ENCODE measurements around the gene ZNF614. TPM values are rescaled to one million over a fixed set of nuclear protein-coding genes. Genes with fewer than 3 reads are reported as not detected.
"Not testable (repeated sequence)": the region's sequence is repeated elsewhere in the genome, so short reads cannot be mapped to it uniquely, and the experiment has no call there.

ZNF614 gene
- total RNA-seq (ENCODE audit: insufficient read depth, low replicate concordance) = 12.0 TPM

DNA sequence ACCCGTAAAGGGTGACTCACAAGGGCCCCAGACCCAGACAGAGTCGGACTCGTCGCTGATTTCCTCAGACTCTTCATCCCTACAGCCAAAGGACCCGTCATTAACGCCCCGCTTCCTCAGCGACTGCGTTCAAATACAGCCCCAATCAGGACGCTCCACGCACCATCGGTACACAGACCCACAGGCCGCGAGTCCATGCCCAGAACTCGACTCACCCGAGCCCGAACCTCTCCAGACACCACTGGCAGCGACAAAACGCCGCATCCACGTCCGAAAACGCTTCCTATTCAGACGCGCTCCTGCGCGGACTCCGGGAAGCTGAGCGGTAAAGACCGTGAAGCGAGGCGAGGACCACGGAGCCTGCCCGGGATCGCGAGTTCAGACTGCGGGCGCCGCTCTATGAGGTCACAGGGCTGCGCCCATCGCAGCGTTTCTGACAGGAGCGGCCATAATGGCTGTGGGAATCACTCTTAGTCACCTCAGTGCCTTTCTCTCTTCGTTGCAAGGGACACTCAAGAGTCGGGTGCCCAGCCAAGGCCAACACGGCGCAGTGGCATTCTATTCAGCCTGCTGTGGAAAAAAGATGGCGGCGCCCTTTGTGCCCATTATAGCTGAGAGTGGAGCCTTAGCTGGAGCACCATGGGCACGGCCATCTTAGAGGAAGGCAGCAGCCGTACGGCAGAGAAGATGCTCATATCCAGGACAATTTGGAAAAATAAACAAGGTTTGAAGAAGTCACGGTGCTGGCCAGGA, at the start of gene ZNF614:
TSS of gene ZNF614 (minus strand) at position 353 of the 753 bp plus-strand sequence. CDS start 2,634 bp downstream, outside the sequence.
- DNase-seq (ENCODE audit: low spot score) = peak; percentile 95

DNA sequence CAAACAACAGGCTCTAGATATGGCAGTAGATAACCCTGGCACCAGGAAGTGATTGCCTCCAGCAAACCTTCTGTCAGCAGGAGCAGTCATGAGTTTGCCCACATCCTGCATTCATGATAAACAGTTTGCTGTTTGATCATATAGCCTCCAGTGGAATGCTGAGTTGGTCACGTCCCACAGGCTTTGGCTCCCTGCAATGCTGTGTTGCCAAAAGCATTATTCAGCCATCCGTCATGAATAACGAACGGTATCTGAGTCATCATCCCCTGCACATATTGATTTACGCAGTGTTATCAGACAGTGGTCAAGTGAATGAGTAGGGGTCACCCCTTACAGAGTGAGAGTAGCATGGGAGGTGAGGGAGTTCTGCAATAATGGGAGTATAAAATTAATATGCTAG, 42.3 kb upstream of the ZNF614 start:
- no peak for DNase-seq (ENCODE audit: low spot score)

DNA sequence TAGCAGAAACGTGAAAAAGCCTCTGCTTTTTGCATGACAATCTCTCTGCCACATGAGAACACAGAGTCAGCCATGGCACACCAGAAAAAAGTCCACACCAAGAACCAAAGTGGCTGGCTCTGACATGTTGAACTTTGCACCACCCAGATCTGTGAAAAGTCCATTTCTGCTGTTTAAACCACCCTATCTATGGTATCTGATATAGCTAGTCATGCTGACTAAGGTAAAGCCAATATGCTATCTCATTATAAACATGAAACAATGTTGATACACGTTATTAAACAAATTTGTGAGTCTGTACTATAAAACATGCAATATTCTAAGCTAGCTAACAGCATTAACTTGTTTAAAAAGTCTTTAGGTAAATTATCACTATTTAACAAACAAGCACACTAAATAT, 41.5 kb upstream of the ZNF614 start:
- no peak for DNase-seq (ENCODE audit: low spot score)

DNA sequence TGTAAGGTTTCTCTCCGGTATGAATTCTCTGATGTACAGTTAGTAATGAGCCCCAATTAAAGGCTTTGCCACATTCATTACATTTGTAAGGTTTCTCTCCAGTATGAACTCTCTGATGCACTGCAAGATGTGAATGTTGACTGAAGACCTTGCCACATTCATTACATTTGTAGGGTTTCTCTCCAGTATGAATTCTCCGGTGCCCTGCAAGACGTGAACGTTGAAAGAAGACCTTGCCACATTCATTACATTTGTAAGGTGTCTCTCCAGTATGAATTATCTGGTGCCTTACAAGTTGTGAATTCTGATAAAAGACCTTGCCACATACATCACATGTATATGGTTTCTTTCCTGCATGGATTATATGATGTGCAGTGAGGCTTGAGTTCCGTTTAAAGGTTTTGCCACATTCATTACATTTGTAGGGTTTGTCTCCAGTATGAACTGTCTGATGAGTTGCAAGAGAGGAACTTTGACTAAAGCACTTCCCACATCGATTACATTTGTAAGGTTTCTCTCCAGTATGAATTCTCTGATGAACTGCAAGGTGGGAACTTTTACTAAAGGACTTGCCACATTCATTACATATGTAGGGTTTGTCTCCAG, 38.2 kb upstream of the ZNF614 start:
- DNase-seq (ENCODE audit: low spot score) = no peak

DNA sequence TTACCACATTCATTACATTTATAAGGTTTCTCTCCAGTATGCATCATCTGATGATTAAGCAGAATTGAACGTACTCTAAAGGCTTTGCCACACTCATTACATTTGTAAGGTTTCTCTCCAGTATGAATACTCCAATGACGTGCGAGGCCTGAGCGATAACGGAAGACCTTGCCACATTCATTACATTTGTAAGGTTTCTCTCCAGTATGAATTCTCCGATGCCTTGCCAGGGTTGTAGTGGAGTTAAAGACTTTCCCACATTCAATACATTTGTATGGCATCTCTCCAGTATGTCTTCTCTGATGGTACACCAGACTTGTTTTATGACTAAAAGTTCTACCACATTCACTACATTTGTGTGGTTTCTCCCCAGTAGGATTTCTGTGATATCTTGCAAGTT, 37.2 kb upstream of the ZNF614 start:
- no peak for DNase-seq (ENCODE audit: low spot score)

DNA sequence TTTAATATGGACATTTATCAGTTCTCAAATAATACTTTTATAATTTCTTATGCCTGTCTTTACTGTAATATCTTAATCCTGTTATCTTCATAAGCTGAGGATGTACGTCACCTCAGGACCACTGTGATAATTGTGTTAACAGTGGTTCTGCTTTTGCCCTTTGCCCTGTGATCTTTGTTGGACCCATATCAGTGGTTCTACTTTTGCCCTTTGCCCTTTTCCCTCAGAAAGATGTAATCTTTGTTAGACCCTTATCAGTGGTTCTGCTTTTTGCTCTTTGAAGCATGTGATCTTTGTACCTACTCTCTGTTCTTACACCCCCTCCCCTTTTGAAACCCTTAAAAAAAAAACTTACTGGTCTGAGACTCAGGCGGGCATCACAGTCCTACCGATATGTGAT, 28.3 kb upstream of the ZNF614 start:
- not testable (repeated sequence) for DNase-seq (ENCODE audit: low spot score)

DNA sequence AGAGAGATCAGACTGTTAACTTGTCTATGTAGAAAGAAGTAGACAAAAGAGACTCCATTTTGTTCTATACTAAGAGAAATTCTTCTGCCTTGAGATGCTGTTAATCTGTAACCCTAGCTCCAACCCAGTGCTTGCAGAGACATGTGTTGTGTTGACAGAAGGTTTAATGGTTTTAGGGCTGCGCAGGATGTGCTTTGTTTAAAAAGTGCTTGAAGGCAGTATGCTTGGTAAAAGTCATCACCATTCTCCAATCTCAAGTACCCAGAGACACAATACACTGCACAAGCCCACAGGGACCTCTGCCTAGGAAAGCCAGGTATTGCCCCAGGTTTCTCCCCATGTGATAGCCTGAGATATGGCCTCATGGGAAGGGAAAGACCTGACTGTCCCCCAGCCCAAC, 23.6 kb upstream of the ZNF614 start:
- not testable (repeated sequence) for DNase-seq (ENCODE audit: low spot score)

DNA sequence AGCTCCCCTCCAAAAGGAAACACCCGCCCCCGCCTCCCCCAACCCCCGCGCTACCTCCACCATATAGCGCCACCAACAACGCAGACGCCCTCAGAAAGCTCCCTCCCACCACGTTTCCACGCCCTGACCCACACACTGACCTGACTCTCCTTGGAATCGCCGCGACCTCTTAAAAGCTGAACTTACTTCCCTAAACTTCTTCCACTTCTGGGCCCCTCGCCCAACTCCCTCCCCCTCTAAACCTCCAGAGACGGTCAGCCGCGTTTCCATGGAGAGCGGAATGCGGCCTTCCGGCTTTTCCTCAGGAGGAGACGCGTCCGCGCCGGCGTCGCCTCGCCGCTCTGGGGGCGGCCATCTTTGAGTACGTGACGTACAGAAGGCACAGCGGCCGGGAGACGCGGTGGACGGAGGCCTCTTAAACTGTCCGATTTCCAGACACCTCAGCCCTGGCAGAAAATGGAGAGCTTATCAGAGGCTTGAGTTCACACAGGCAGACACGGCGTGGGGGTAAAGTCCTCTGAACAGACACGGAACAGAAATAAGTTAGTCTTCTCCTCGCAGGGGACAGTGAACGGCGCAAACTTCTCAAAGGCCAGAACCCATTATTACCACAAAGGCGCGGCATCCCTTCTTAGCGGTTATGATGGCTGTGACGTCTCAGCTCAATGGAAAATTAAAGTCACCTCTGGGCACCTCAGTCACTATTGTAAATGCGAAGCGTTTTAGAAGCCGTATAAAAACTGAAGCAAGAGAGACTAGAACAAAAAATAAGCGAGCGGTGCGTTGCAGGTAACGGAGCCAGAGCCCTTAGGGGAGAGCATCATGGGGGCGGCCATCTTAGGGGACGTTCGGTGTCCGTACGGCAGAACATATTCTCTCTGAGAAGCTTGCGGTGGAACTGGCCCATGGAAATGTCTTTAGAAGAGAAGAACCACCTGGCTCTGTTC, 20.6 kb upstream of the ZNF614 start, which contains the start of gene ZNF432:
TSS of gene ZNF432 (minus strand) at position 284 of the 947 bp plus-strand sequence. CDS start 1,970 bp downstream, outside the sequence.
- peak; percentile 98 for DNase-seq (ENCODE audit: low spot score)

DNA sequence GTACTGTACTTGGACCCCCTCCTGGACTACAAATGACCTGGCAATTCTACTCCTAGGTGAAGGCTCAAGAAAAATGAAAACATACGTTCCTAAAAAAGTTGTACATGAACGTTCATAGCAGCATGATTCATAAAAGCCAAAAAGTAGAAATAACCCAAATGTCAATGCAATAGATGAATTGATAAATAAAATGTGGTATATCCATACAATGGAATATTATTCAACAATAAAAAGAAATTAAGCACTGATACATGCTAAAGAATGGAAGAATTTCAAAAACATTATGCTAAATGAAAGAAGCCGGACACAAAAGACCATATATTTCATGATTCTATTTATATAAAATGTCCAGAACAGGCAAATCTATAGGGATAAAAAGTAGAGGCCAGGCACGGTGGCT, 11.0 kb upstream of the ZNF614 start:
- DNase-seq (ENCODE audit: low spot score) = no peak

DNA sequence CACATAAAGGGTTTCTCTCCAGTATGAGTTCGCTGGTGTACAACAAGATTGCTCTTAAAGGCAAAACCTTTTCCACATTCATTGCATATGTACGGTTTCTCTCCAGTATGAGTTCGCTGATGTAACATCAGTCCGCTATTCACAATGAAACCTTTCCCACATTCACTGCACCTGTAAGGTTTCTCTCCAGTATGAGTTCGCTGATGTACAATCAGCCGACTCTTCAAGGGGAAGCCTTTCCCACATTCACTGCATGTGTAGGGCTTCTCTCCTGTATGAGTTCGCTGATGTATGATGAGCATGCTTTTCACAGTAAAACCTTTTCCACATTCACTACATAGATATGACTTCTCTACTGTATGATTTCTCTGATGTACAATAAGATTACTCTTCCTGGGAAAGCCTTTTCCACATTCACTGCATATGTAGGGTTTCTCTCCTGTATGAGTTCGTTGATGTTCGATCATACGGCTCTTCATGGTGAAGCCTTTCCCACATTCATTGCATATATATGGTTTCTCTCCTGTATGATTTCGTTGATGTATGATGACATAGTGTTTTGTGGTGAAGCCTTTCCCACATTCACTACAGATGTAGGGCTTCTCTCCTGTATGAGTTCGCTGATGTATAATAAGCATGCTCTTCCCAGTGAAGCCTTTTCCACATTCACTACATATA, 6.0 kb upstream of the ZNF614 start:
- DNase-seq (ENCODE audit: low spot score) = no peak

DNA sequence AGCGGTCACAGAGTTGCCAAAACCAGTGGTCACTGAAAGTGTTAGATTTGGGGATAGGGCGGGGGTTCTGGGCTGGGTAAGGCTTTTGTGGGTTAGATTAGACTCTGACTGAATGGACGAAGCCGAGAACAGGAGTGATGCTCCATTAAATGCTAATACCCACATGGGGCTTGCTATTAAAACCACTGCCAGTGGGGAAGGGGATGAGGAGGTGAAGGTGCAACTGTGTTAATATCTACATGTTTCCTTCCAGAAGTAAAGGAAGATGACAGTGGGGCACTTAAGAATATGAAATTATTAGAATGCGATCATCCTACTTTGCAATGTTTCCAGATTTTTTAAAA, 573 bp upstream of the ZNF614 start:
- DNase-seq (ENCODE audit: low spot score) = no peak

DNA sequence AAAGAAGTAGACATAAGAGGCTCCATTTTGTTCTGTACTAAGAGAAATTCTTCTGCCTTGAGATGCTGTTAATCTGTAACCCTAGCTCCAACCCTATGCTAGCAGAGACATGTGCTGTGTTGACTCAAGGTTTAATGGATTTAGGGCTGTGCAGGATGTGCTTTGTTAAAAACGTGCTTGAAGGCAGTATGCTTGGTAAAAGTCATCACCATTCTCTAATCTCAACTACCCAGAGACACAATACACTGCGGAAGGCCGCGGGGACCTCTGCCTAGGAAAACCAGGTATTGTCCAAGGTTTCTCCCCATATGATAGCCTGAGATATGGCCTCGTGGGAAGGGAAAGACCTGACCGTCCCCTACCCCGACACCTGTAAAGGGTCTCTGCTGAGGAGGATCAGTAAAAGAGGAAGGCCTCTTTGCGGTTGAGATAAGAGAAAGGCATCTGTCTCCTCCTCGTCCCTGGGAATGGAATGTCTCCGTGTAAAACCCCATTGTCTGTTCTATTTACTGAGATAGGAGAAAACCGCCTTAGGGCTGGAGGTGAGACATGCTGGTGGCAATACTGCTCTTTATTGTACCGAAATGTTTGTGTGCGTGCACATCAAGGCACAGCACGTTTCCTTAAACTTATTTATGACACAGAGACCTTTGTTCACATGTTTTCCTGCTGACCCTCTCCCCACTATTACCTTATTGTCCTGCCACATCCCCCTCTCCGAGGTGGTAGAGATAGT, 1.8 kb downstream of the ZNF614 start:
- not testable (repeated sequence) for DNase-seq (ENCODE audit: low spot score)

DNA sequence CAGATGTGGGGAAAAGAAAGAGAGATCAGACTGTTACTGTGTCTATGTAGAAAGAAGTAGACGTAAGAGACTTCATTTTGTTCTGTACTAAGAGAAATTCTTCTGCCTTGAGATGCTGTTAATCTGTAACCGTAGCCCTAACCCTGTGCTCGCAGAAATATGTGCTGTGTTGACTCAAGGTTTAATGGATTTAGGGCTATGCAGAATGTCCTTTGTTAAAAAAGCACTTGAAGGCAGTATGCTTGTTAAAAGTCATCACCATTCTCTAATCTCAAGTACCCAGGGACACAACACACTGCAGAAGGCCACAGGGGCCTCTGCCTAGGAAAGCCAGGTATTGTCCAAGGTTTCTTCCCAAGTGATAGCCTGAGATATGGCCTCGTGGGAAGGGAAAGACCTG, 3.7 kb downstream of the ZNF614 start:
- not testable (repeated sequence) for DNase-seq (ENCODE audit: low spot score)

DNA sequence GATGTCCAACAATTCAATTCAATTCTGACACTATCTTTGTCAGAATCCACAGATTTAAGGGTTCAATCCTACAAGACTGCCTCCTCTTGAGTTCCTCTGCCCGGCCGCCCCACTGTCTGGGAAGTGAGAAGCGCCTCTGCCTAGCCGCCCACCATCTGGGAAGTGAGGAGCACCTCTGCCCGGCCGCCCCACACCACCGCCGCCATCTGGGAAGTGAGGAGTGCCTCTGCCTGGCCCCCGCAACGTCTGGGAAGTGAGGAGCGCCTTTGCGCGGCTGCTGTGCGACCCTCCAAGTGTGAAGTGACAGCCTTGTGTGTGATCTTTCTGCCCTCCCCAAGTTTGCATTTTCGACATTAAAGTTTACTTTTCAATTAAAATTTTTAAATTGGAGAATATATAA, 6.0 kb downstream of the ZNF614 start:
- DNase-seq (ENCODE audit: low spot score) = no peak

DNA sequence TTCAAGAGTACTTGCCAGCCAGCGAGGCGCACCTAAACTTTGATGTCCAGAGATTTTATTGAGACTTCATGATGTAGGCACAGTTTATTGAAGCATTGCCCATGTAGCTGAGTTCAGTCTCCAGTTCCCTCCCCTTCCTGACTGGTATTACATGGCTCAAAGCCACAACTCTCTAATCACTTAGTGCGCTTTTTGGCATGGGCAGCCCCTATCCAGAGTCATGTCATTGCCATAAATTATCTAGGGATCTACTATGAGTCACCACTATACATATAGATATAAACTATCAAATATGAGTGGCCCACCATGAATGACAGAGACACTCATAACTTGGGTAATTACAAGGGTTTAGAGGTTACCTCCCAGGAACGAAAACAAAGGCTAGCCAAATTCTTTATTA, 7.7 kb downstream of the ZNF614 start:
- no peak for DNase-seq (ENCODE audit: low spot score)

DNA sequence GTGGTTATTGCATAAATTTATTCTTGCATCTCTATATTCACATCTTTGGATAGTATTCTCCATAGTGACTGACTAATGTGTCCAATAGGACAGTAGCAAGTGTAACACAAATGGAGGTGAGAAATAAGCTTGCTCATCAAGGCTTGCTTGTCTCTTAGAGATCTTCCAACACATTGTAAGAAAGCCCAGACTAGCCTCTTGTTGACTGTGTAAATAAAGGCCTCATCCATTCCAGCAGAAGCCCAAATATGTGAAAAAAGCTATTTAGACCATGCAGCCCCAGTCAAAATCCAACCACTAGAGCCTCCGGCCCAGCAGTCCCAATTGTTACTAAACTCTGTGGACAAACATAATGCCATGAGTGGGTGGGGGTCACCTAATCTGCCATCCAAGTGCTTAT, 17.5 kb downstream of the ZNF614 start:
- no peak for DNase-seq (ENCODE audit: low spot score)

DNA sequence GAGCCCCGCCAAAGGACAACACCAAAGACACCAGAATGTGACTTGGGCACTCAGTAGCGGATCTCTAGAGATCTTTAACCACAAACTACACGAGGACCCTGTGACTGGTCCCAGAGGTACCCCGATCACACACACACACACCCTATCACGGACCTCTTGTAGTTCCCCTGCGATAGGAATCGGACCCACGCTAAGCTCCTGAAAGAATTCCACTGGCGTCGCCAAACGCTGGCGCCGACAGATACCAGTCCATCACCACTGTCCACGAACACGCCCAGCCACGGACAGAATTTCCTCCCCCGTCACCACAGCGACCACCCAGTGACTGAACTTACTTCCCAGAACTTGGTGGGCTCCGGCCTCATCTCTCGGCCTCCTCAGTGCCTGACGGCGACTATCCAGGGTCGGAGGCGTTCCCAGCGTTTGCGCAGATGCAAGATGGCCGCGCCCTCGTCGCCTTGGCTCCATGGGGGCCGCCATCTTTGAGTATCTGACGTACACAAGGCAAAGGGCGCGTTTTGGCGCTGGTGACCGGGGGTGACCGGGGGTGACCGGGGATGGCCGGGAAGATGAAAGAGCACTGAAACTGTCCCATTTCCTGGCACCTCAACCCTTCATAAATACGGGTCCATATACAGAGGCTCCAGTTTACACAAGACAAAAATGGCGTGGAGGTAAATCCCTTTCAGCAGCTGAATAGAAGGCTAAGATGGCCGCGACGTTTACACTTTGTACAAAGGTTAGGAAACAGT, 20.2 kb downstream of the ZNF614 start, which contains the start of gene ZNF615:
TSS of gene ZNF615 (minus strand) at position 406 of the 752 bp plus-strand sequence. CDS start 4,500 bp downstream, outside the sequence.
- DNase-seq (ENCODE audit: low spot score) = peak; percentile 95

DNA sequence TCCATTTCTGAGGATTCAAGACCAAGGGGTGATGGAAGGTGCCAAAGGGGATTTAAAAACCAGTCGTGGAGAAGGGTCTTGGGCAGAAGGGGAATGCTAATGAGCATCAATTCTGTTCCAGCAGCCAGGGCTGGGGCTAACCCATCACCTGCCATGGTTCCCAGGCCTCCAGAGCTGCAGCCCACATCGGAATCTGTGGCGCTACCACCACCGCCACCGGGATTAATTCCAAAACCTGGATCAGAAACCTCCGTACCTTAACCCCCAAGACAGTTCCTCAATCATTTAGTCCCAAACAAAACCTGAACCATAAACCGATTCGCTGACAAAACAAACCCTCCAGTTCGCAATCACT, 20.8 kb downstream of the ZNF614 start:
- DNase-seq (ENCODE audit: low spot score) = peak; percentile 2

DNA sequence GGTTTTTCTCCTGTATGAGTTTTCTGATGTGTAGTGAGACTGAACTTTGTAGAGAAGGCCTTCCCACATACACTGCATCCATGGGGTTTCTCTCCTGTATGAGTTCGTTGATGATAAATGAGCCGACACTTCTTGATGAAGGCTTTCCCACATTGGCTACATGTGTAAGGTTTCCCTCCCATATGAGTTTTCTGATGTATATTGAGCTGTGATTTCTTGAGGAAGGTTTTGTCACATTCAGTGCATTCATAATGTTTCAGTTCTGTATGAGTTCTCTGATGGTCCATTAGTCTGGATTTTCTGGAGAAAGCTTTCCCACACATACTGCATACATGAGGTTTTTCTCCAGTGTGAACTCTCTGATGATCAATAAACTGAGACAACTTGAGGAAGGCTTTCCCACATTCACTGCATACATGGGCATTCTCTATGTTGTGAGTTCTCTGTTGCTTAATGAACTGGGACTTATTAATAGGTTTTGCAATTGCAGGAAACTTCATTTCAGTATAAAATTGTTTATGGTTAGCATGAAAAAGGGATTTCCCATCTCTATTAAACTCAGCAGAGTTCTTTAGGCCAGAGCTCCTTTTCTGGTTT, 34.0 kb downstream of the ZNF614 start:
- no peak for DNase-seq (ENCODE audit: low spot score)

DNA sequence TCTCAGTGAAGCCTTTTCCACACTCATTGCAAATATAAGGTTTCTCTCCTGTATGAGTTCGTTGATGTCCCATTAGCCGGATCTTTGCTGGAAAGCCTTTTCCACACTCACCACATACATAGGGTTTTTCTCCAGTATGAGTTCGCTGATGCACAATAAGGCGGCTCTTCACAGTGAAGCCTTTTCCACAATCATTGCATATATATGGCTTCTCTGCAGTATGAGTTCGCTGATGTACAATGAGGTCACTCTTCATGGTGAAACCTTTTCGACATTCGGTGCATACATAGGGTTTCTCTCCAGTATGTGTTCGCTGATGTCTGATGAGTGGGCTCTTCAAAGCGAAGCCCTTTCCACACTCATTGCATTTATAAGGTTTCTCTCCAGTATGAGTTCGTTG, 34.8 kb downstream of the ZNF614 start:
- DNase-seq (ENCODE audit: low spot score) = no peak
